Upper lobe of right lung (tissue), 1 donor: ENCODE data around the gene DQX1. TPM values are rescaled to one million over a fixed set of nuclear protein-coding genes. Genes with fewer than 3 reads are reported as not detected.

Source experiments
- ATAC-seq: fragments of 200-7000 bp; cut with Tn5 transposase; one replicate; pipeline ENCODE4 v1.9.1; 2020; ENCODE audit warnings: mild to moderate bottlenecking, moderate library complexity
- DNase-seq: peaks from one replicate; pipeline ENCODE4 v3.0.0-alpha.2; 2020
- H3K27ac ChIP-seq: fragments of 200-600 bp; one replicate; pipeline ENCODE4 v1.8.0; 2022
- H3K27me3 ChIP-seq: fragments of 200-600 bp; one replicate; pipeline ENCODE4 v1.8.0; 2022; ENCODE audit warnings: mild to moderate bottlenecking
- H3K36me3 ChIP-seq: fragments of 200-600 bp; one replicate; pipeline ENCODE4 v1.8.0; 2022
- H3K4me1 ChIP-seq: fragments of 200-600 bp; one replicate; pipeline ENCODE4 v1.8.0; 2022
- H3K4me3 ChIP-seq: fragments of 200-600 bp; one replicate; pipeline ENCODE4 v1.8.0; 2022; ENCODE audit warnings: mild to moderate bottlenecking
- H3K9me3 ChIP-seq: fragments of 200-600 bp; one replicate; pipeline ENCODE4 v1.8.0; 2022
- intact Hi-C: fragments of 100-400 bp; cut with DNase I; formaldehyde crosslinking; loops from one replicate; pipeline ENCODE4 v1.11.0; 2022
- long read RNA-seq: library from polyadenylated mRNA; unstranded; transcript quantifications from one replicate; pipeline ENCODE4 v2.0.0, GENCODE V29; 2021
- total RNA-seq: library from RNA; stranded (reverse); fragmentation: NEBNext Ultra II Directional; extraction: Animal tissue kit (Norgen Biotek cat#: 25700); gene quantifications from one replicate; pipeline ENCODE4 v1.2.1, GENCODE V29; 2021
- TF ChIP-seq, protein P1 (sequence below): fragments of 200-600 bp; IDR thresholded peaks from one replicate; pipeline ENCODE4 v1.8.0; 2022; ENCODE audit warnings: antibody characterized with exemption
- donor health status: DM: no; HTN: yes; CAD: no; lungs with severe emphysema.

The DQX1 gene, protein sequence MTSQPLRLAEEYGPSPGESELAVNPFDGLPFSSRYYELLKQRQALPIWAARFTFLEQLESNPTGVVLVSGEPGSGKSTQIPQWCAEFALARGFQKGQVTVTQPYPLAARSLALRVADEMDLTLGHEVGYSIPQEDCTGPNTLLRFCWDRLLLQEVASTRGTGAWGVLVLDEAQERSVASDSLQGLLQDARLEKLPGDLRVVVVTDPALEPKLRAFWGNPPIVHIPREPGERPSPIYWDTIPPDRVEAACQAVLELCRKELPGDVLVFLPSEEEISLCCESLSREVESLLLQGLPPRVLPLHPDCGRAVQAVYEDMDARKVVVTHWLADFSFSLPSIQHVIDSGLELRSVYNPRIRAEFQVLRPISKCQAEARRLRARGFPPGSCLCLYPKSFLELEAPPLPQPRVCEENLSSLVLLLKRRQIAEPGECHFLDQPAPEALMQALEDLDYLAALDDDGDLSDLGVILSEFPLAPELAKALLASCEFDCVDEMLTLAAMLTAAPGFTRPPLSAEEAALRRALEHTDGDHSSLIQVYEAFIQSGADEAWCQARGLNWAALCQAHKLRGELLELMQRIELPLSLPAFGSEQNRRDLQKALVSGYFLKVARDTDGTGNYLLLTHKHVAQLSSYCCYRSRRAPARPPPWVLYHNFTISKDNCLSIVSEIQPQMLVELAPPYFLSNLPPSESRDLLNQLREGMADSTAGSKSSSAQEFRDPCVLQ
- not detected for total RNA-seq
- long read RNA-seq: 0 reads

DNA sequence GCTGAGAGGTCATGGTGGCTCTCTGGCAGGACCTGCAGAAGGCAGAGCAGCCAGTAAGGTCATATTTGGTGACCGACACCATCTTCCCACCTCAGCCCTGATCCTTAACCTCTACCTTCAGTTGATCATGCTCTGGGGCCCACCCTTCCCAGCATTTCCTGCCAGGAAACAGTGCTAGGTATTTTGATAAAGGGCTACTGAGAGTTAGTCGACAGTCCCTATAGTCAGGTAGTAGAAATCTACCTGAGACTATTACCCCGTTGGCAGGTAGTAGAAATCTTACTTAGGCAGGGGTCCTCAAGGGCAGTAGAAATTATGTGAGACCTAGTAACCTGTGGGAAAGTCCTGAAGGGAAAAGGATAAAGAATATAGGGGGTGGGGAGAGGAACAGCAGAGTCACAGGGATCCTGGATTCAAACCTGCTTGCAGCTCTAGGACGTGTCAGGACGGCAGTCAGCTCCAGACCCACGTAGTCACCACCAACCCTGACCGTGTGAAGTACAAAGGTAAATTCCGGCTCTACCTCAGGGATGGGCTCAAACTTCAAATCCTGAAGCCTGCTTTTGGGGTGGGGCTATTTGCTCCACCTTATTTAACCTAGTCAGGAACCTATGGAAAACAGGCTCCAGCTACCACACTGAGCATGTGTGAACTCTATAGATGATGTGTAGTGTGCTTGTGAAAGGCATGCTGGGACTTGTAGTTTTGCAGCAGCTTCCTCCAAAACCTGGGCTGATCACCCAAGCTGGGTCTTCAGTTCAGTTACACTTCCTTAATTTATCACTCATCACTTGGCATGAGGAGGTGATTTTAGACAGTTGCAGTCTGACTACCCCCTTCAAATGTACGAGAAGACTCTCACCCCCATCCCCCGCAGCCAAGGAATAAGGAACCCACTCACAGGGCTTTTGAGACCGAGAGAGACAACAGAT lies at the start of gene DQX1:
TSS of gene DQX1 (minus strand) at position 515 of the 932 bp plus-strand sequence. CDS start at position 13, 502 bp downstream.
- Histone ChIP-seq H3K4me1 (peaks cover 15% of the 10 kb centered on the region), H3K9me3 (no peaks in the 10 kb centered on the region), H3K36me3 (peaks cover 22% of the 10 kb centered on the region), H3K27ac (no peak within 1 kb of the TSS), H3K27me3 (no peaks in the 10 kb centered on the region), H3K4me3 (no peak within 1 kb of the TSS)
- intact Hi-C loops: no loop called here
- DNase-seq (no peak), ATAC-seq (no peak)
- TF ChIP-seq, protein P1, sequence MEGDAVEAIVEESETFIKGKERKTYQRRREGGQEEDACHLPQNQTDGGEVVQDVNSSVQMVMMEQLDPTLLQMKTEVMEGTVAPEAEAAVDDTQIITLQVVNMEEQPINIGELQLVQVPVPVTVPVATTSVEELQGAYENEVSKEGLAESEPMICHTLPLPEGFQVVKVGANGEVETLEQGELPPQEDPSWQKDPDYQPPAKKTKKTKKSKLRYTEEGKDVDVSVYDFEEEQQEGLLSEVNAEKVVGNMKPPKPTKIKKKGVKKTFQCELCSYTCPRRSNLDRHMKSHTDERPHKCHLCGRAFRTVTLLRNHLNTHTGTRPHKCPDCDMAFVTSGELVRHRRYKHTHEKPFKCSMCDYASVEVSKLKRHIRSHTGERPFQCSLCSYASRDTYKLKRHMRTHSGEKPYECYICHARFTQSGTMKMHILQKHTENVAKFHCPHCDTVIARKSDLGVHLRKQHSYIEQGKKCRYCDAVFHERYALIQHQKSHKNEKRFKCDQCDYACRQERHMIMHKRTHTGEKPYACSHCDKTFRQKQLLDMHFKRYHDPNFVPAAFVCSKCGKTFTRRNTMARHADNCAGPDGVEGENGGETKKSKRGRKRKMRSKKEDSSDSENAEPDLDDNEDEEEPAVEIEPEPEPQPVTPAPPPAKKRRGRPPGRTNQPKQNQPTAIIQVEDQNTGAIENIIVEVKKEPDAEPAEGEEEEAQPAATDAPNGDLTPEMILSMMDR: no peak

DNA sequence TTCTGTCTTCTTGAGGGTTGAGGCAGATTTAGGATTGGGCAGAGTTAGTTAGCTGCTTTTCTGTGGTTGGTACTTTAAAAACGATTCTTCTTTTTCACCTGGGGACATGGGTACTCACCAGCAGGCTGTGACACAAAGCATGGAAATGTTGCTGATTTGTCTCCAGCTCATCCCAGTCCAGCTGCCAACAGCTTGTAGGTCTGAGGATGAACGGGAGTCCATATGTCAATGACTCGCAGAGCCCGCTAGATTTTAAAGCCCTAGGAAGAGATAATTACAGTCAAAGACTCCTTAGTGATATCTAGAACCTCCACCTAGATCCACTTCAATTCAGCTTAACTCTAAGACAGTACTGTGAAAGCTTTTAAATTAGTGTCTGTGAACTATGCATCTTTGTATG lies 49.3 kb upstream of the DQX1 start:
- TF ChIP-seq, protein P1: no peak
- Histone ChIP-seq H3K9me3 (no peaks in the 10 kb centered on the region), H3K36me3 (no peaks in the 10 kb centered on the region), H3K27me3 (no peaks in the 10 kb centered on the region), H3K4me3 (no peak overlapping the region), H3K4me1 (peaks cover 22% of the 10 kb centered on the region), H3K27ac (peak overlapping the region; percentile 20)
- DNase-seq (no peak), ATAC-seq (no peak)
- intact Hi-C loops: no loop called here

DNA sequence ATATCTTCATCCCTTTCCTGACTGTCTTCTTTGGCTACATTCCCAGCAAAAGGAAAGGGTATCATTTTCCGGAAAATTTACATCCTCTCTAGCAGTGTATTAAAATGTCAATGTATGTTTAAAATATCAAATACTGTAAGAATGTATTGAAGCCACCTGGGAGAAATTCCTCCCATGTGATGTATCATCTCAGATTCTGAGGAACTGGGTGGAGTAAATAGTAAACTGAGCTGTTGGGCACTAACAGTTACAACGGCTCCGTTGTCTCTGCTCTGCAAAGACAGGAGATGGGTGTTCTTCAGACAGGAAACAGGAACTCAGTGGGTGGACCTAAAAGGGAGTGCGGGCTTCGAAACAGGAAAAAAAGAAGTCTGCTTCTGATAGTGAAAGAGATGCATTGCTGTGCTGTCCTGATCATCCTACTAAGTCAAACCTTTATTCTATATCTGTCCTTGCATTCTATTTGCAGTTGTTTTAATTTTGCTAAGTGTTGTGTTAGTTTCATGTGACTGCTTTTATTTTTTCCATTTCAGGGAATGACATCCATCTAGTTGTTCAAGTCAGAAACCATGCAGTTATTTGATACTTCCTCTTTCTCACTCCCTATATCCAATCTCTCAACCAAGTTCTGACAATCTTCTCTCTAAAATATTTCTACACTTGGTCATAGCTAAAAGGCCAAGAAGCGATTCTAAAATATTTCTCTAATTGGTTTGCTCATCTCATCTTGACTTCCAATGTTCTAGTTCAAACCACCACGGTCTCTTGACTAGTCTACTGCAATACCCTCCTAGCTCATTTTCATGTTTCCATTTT lies 47.9 kb upstream of the DQX1 start:
- H3K4me1 ChIP-seq: peaks cover 22% of the 10 kb centered on the region
- ATAC-seq (peak; percentile 72), DNase-seq (no peak)
- H3K9me3 ChIP-seq: no peaks in the 10 kb centered on the region
- intact Hi-C loops: no loop called here
- H3K36me3 ChIP-seq: no peaks in the 10 kb centered on the region
- H3K27me3 ChIP-seq: no peaks in the 10 kb centered on the region
- peak overlapping the region; percentile 20 for H3K27ac ChIP-seq
- TF ChIP-seq, protein P1: no peak
- H3K4me3 ChIP-seq: no peak overlapping the region

DNA sequence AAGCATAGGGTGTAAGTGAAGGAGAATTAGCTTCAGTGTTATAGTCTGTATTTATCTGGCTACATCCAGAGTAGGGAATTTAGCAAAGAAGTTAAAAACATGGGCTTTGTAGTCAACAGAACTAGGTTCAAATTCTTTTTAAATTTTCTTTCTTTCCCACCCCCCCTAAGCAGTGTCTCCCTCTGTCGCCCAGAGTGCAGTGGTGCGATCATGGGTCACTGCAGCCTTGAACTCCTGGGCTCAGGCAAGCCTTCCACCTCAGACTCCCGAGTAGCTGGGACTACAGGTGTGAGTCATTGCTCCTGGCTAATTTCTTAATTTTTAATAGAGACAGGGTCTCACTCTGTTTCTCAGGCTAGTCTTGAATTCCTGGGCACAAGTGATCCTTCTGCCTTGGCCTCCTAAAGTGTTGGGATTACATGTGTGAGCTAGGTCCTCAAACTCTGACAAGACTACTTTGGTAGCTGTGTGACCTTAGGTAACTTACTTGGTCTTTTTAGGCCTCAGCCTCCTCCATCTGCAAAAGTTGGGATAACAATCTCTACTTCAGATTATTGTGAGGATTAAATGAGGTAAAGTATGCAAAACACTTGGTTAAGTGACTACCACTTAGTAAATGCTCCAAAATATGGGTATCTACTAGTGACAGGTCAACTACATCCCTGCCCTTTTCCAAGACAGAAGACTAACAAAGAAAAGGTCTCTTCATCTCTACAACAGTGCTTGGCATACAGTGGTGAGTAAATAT lies 46.3 kb upstream of the DQX1 start:
- H3K27ac ChIP-seq: no peak overlapping the region
- no peaks in the 10 kb centered on the region for H3K27me3 ChIP-seq
- peaks cover 15% of the 10 kb centered on the region for H3K4me1 ChIP-seq
- no peaks in the 10 kb centered on the region for H3K36me3 ChIP-seq
- TF ChIP-seq, protein P1: no peak
- DNase-seq (no peak), ATAC-seq (no peak)
- intact Hi-C loops: no loop called here
- no peaks in the 10 kb centered on the region for H3K9me3 ChIP-seq
- H3K4me3 ChIP-seq: no peak overlapping the region
